Tongue (tissue), 2 donors: ENCODE data around the gene KRT4. TPM values are rescaled to one million over a fixed set of nuclear protein-coding genes. Genes with fewer than 3 reads are reported as not detected.

ENCODE experiments used
- small RNA-seq: library from RNA; depleted of rRNA; stranded (forward); fragments of <200 nt; gene quantifications from one replicate; pipeline ENCODE3, GENCODE V24; 2014; ENCODE audit warnings: low replicate concordance
- total RNA-seq: library from RNA; depleted of rRNA; stranded (reverse); fragments of >200 nt; gene quantifications from one replicate; pipeline ENCODE4 v1.2.3, GENCODE V29; 2014

The KRT4 gene
- total RNA-seq, 1 donor from 2014 or later: 420 TPM

Small RNA genes within 50 kb of the gene (small RNA-seq; reads per million reads assigned to genes)
- gene AC107016.2: not detected

Other genes starting within 250 kb of the KRT4 start
- 0.10 TPM for gene KRT74, start 240.3 kb downstream of the KRT4 start, total RNA-seq
- 0.21 TPM for gene KRT72, start 212.7 kb downstream of the KRT4 start, total RNA-seq
- not detected for gene KRT73, start 195.6 kb downstream of the KRT4 start, total RNA-seq
- gene KRT2, start 161.9 kb downstream of the KRT4 start, total RNA-seq: not detected
- not detected for gene KRT1, start 133.7 kb downstream of the KRT4 start, total RNA-seq
- gene KRT77, start 110.6 kb downstream of the KRT4 start, total RNA-seq: 0.10 TPM
- 0.31 TPM for gene KRT76, start 36.8 kb downstream of the KRT4 start, total RNA-seq
- not detected for gene KRT3, start 18.0 kb downstream of the KRT4 start, total RNA-seq
- 0.21 TPM for gene KRT79, start 20.2 kb upstream of the KRT4 start, total RNA-seq
- gene KRT78, start 34.9 kb upstream of the KRT4 start, total RNA-seq: 64.7 TPM
- 42.0 TPM for gene KRT8, start 91.0 kb upstream of the KRT4 start, total RNA-seq
- gene KRT18, start 135.0 kb upstream of the KRT4 start, total RNA-seq: 57.1 TPM
- 789 TPM for gene EIF4B, start 192.3 kb upstream of the KRT4 start, total RNA-seq
- 44.4 TPM for gene TNS2, start 235.9 kb upstream of the KRT4 start, total RNA-seq